ENCODE results near the gene LRP1B. TPM values are rescaled to one million over a fixed set of nuclear protein-coding genes. Genes with fewer than 3 reads are reported as not detected.

The LRP1B gene
- polyA plus RNA-seq, 1 donor from 2014 or later, result 12.7 TPM

DNA sequence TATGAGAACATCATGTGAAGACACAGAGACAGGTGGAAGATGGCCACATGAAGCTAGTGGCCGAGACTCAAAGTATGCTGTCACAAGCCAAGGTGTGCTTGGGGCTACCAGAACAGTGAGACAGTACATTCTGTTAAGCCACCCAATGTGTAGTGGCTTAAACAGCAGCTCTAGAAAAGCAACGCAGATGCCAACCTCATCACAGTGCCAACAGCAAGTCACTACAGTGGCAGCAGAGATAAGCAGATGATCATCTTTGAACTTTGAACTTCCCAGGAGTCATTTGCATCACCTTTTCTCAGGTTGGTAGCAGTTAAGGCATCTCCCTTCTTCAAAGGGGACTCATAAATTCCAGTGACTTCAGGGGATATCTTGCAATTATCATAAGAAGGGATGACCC lies 394.4 kb downstream of the LRP1B start:
- no peaks in the 10 kb centered on the region for H3K27me3 ChIP-seq (ENCODE audit: insufficient read depth, low read depth, low read length)
- no peak overlapping the region for H3K9ac ChIP-seq (ENCODE audit: low read length)
- no peak for TF ChIP-seq TAF1 (IDR thresholded peaks at IDR 0.05; ENCODE audit: low read depth)
- TF ChIP-seq RAD21 (conservative IDR thresholded peaks at IDR 0.05), result no peak
- TF ChIP-seq, protein P1, sequence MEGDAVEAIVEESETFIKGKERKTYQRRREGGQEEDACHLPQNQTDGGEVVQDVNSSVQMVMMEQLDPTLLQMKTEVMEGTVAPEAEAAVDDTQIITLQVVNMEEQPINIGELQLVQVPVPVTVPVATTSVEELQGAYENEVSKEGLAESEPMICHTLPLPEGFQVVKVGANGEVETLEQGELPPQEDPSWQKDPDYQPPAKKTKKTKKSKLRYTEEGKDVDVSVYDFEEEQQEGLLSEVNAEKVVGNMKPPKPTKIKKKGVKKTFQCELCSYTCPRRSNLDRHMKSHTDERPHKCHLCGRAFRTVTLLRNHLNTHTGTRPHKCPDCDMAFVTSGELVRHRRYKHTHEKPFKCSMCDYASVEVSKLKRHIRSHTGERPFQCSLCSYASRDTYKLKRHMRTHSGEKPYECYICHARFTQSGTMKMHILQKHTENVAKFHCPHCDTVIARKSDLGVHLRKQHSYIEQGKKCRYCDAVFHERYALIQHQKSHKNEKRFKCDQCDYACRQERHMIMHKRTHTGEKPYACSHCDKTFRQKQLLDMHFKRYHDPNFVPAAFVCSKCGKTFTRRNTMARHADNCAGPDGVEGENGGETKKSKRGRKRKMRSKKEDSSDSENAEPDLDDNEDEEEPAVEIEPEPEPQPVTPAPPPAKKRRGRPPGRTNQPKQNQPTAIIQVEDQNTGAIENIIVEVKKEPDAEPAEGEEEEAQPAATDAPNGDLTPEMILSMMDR (IDR thresholded peaks at IDR 0.05; ENCODE audit: poor library complexity, severe bottlenecking), result no peak
- no peaks in the 10 kb centered on the region for H3K36me3 ChIP-seq (ENCODE audit: insufficient read depth, low read length)
- H3K27ac ChIP-seq (ENCODE audit: low read length), result no peak overlapping the region
- no peaks in the 10 kb centered on the region for H3K79me2 ChIP-seq (replicated peaks; ENCODE audit: insufficient read depth, low read length)
- H3F3A ChIP-seq (ENCODE audit: insufficient read depth, low read length, poor library complexity, severe bottlenecking), result no peaks in the 10 kb centered on the region
- H2AFZ ChIP-seq (ENCODE audit: low read depth, low read length), result no peak overlapping the region
- H3K4me3 ChIP-seq (ENCODE audit: low read length), result no peak overlapping the region
- H3K9me2 ChIP-seq (ENCODE audit: insufficient read depth, low read length), result no peaks in the 10 kb centered on the region
- H3K9me3 ChIP-seq (ENCODE audit: low read length), result no peaks in the 10 kb centered on the region
- no peaks in the 10 kb centered on the region for H4K20me1 ChIP-seq (ENCODE audit: insufficient read depth)
- no peak overlapping the region for H3K4me2 ChIP-seq (ENCODE audit: low read length)

DNA sequence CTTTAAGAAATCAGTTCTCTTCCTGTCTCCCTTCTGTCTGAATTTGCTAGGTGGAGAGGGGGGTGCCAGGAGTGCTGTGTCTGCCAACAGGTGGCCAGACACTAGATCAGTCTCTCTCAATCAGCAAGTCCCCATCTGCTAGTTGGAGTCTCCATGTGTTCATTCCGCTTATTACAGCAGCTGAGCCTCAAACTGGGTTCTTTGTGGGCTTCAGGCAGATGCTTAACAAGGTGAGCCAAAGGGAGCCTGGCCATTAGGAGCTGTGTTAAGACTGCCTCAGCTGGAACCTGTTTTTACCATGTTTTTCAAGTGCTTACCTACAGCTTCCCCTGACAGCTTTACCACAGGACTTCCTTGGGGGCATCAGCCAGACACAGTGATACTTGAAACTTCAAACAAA lies 401.9 kb downstream of the LRP1B start:
- H3F3A ChIP-seq (ENCODE audit: insufficient read depth, low read length, poor library complexity, severe bottlenecking), result no peaks in the 10 kb centered on the region
- no peaks in the 10 kb centered on the region for H3K9me2 ChIP-seq (ENCODE audit: insufficient read depth, low read length)
- no peak overlapping the region for H2AFZ ChIP-seq (ENCODE audit: low read depth, low read length)

More for the DNA sequence above, 401.9 kb downstream of the LRP1B start:
- H3K9me3 ChIP-seq (ENCODE audit: low read length), result no peaks in the 10 kb centered on the region
- TF ChIP-seq, protein P2, sequence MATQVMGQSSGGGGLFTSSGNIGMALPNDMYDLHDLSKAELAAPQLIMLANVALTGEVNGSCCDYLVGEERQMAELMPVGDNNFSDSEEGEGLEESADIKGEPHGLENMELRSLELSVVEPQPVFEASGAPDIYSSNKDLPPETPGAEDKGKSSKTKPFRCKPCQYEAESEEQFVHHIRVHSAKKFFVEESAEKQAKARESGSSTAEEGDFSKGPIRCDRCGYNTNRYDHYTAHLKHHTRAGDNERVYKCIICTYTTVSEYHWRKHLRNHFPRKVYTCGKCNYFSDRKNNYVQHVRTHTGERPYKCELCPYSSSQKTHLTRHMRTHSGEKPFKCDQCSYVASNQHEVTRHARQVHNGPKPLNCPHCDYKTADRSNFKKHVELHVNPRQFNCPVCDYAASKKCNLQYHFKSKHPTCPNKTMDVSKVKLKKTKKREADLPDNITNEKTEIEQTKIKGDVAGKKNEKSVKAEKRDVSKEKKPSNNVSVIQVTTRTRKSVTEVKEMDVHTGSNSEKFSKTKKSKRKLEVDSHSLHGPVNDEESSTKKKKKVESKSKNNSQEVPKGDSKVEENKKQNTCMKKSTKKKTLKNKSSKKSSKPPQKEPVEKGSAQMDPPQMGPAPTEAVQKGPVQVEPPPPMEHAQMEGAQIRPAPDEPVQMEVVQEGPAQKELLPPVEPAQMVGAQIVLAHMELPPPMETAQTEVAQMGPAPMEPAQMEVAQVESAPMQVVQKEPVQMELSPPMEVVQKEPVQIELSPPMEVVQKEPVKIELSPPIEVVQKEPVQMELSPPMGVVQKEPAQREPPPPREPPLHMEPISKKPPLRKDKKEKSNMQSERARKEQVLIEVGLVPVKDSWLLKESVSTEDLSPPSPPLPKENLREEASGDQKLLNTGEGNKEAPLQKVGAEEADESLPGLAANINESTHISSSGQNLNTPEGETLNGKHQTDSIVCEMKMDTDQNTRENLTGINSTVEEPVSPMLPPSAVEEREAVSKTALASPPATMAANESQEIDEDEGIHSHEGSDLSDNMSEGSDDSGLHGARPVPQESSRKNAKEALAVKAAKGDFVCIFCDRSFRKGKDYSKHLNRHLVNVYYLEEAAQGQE (IDR thresholded peaks at IDR 0.05; ENCODE audit: borderline replicate concordance), result no peak
- TF ChIP-seq, protein P1 (IDR thresholded peaks at IDR 0.05; ENCODE audit: poor library complexity, severe bottlenecking), result no peak
- TF ChIP-seq EP300 (conservative IDR thresholded peaks at IDR 0.05; ENCODE audit: poor library complexity, severe bottlenecking) (no peak), MXI1 (conservative IDR thresholded peaks at IDR 0.05; ENCODE audit: poor library complexity, severe bottlenecking) (no peak), RAD21 (conservative IDR thresholded peaks at IDR 0.05) (no peak), TAF1 (IDR thresholded peaks at IDR 0.05; ENCODE audit: low read depth) (no peak), POLR2AphosphoS5 (IDR thresholded peaks at IDR 0.05) (no peak), SMC3 (conservative IDR thresholded peaks at IDR 0.05; ENCODE audit: poor library complexity) (no peak), EZH2 (IDR thresholded peaks at IDR 0.05; ENCODE audit: borderline replicate concordance, insufficient read depth, low read length, poor library complexity, severe bottlenecking) (no peak)
- no peak overlapping the region for H3K4me3 ChIP-seq (ENCODE audit: low read length)
- H3K27ac ChIP-seq (ENCODE audit: low read length), result no peak overlapping the region
- no peaks in the 10 kb centered on the region for H3K27me3 ChIP-seq (ENCODE audit: insufficient read depth, low read depth, low read length)
- H4K20me1 ChIP-seq (ENCODE audit: insufficient read depth), result no peaks in the 10 kb centered on the region
- no peak overlapping the region for H3K4me2 ChIP-seq (ENCODE audit: low read length)
- H3K36me3 ChIP-seq (ENCODE audit: insufficient read depth, low read length), result no peaks in the 10 kb centered on the region
- H3K9ac ChIP-seq (ENCODE audit: low read length), result no peak overlapping the region
- H3K79me2 ChIP-seq (replicated peaks; ENCODE audit: insufficient read depth, low read length), result no peaks in the 10 kb centered on the region

Data from neural cell (in vitro differentiated cells).